Activated CD4-positive, alpha-beta T cell treated with anti-CD3 and anti-CD28 coated beads, Interleukin-2, amount 10 ng/mL, durations not matched to agents 7 days and 5 days (primary cell): ENCODE data around the gene MOV10. TPM values are rescaled to one million over a fixed set of nuclear protein-coding genes. Genes with fewer than 3 reads are reported as not detected.

ENCODE experiments used
- CTCF ChIA-PET: fragments of 350-600 bp; sonication (Branson Sonifier 250); formaldehyde crosslinking; loops from one replicate; lab custom pipeline; 2021; ENCODE audit warnings: antibody characterized with exemption; lab: Charles Lee
- POLR2A ChIA-PET: fragments of 350-600 bp; sonication (Branson Sonifier 250); formaldehyde crosslinking; loops from one replicate; lab custom pipeline; 2021; ENCODE audit warnings: antibody characterized with exemption; lab: Charles Lee
- DNase-seq: peaks from one replicate; pipeline ENCODE4 v3.0.0-alpha.2; 2020
- H3K27ac Mint-ChIP-seq: one replicate; pipeline ENCODE4 v1.8.0; 2021; ENCODE audit warnings: mild to moderate bottlenecking, moderate library complexity, mixed read lengths
- H3K27me3 Mint-ChIP-seq: one replicate; pipeline ENCODE4 v1.8.0; 2021; ENCODE audit warnings: mixed read lengths
- H3K36me3 Mint-ChIP-seq: one replicate; pipeline ENCODE4 v1.8.0; 2021; ENCODE audit warnings: low read depth, mixed read lengths
- H3K4me1 Mint-ChIP-seq: one replicate; pipeline ENCODE4 v1.8.0; 2021; ENCODE audit warnings: mixed read lengths
- H3K4me3 Mint-ChIP-seq: one replicate; pipeline ENCODE4 v1.8.0; 2021; ENCODE audit warnings: mild to moderate bottlenecking, moderate library complexity, mixed read lengths
- H3K9me3 Mint-ChIP-seq: one replicate; pipeline ENCODE4 v1.8.0; 2021; ENCODE audit warnings: mixed read lengths
- total RNA-seq, 2 experiments: library from RNA; stranded (reverse); gene quantifications; one replicate each; pipeline ENCODE4 v1.2.3, GENCODE V29; 2021

MOV10 gene
- total RNA-seq, 2 experiments from 2014 or later, result 118 to 126 TPM

DNA sequence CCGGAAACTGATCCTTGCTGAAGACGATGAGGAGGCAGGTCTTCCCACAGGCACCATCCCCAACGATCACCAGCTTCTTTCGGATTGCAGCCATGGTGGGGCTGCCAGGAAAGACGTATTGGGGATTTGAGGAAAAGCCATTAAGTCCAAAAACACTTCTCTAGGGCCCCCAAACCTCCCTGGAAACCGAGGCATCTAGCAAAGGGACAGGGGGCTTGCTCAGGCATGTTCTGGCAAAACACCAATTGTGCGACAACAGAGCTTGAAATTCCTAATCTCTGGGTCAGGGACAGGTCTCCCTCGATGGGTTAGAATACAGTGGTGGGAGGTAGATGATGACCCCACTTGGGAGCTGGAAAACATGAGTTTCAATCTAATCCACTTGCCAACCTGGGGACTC is 29.2 kb downstream of the MOV10 start:
- no peaks in the 10 kb centered on the region for H3K9me3 Mint-ChIP-seq
- ChIA-PET CTCF (interaction anchor here (0.8 to 4.2 kb wide), 2 partner anchors 14 to 51 kb away, joined by 3 to 45 read pairs; partner anchors contain the start of gene PPM1J), POLR2A (no interaction called here)
- peaks cover 14% of the 10 kb centered on the region for H3K27me3 Mint-ChIP-seq
- DNase-seq, result no peak
- H3K36me3 Mint-ChIP-seq, result peaks cover 26% of the 10 kb centered on the region
- peaks cover 74% of the 10 kb centered on the region for H3K4me1 Mint-ChIP-seq
- H3K4me3 Mint-ChIP-seq, result no peak overlapping the region
- H3K27ac Mint-ChIP-seq, result peak overlapping the region; percentile 87

DNA sequence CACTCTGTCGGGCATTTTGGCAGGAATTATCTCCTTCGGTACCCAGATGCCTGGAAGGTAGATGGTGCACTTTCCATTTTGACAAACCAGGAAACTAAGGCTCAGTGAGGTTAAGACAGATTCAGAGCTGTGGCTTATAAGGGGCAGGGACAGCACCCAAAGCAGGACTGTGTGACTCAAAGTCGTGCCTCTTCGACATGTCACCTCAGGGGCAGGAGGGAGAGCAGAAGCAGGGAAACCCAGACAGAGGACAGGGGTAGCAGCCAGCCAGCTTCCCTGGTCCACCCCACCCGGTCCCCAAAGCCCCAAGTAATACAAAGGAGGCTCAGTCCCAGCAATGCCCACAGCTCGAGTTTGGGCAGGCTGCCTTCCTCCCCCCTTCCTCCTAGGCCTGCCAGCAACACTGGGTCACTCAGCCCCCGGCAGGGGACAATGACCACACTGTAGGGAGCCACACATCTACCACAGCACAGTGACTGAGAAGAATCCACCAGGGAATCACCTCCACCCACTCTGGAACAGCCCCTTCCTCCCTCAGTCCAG is 30.0 kb downstream of the MOV10 start:
- CTCF ChIA-PET, result interaction anchor here (0.8 to 4.2 kb wide), 5 partner anchors 13 to 314 kb away, joined by 3 to 45 read pairs (median 3); partner anchors contain the start of gene PPM1J
- POLR2A ChIA-PET, result interaction anchor here (1.6 kb wide), 1 partner anchor 30 kb away, joined by 5 read pairs; the partner anchor contains the start of gene MOV10
- peak overlapping the region; percentile 71 for H3K4me3 Mint-ChIP-seq
- H3K27me3 Mint-ChIP-seq, result peaks cover 20% of the 10 kb centered on the region
- DNase-seq, result no peak
- no peaks in the 10 kb centered on the region for H3K9me3 Mint-ChIP-seq
- peaks cover 24% of the 10 kb centered on the region for H3K36me3 Mint-ChIP-seq
- H3K4me1 Mint-ChIP-seq, result peaks cover 71% of the 10 kb centered on the region
- H3K27ac Mint-ChIP-seq, result peak overlapping the region; percentile 87

DNA sequence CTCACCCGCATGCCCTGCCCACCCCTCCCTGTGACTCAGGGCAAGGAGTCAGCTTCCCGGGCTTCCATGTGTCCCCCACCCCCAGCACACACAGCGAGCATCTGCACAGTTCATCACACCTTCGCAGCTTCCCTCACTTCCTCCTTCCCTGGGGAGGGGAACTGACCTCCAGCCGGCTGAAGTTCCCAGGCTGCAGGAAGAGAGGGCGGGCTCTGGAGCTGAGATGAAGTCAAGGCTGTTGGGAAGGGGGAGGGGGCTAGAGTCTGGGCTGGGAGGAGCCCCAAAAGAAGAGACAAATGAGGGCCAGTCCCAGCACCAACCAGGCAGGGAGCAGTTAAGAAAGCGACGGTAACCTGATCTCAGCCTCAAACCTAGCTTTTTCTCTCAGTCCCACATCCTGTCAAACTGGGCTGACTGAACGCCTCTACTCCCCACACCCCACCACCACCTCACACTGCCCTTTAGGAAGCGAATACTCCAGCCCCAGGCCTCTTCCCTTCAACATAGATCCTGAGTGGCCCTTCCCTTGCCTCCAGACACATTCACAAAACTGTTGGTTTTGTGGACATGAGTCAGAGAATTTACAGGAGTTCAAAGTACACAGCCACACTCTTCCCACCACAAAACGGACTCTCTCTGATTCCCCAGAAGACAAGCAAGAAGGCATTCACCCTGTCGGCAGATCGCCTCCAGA is 30.6 kb downstream of the MOV10 start:
- ChIA-PET POLR2A (interaction anchor here (1.6 kb wide), 1 partner anchor 30 kb away, joined by 5 read pairs; the partner anchor contains the start of gene MOV10), CTCF (interaction anchor here (0.6 to 4.2 kb wide), 4 partner anchors 12 to 314 kb away, joined by 3 to 45 read pairs (median 4); partner anchors contain the start of genes MOV10 and PPM1J)
- Mint-ChIP-seq H3K4me3 (peak overlapping the region; percentile 71), H3K27ac (peak overlapping the region; percentile 87), H3K9me3 (no peaks in the 10 kb centered on the region), H3K27me3 (peaks cover 25% of the 10 kb centered on the region), H3K36me3 (peaks cover 18% of the 10 kb centered on the region), H3K4me1 (peaks cover 65% of the 10 kb centered on the region)
- DNase-seq, result peak; percentile 77

DNA sequence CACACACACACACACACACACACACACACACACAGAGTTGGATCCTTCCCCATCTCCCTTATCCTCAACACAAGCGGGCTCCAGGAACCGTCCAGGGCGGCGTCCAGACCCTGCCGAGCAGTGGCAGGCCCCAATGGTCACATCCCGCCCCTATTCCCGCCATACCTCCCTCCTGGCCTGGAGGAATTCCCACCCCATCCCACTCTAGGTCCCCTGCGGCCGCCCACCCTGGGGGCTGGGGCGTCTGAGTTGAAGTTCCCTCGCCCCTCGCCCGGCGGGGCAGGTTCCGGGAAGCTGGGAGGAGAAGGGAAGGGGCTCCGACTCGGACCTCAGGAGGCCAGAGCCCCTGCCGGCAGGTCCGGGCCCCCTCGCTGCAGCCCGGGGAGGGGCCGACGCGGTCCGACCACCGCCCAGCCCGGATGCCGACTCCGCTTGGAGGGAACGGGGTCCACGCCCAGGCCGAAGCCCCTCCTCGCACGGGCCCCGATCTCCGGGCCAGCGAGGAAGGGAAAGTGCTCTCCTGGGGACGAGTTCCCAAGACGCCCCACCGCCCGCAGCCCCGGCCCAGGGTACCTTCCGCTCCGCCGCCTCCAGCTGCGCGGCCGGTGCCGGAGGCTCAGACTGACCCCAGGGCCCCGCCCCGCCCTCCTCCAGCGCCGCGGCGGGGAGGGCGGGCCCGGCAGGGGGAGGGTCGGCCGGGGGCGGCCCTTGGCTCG is 32.2 kb downstream of the MOV10 start, which contains the start of gene RHOC:
TSS of gene RHOC (minus strand) at position 623 of the 716 bp plus-strand sequence. CDS start 3,328 bp downstream, outside the sequence.
- CTCF ChIA-PET, result interaction anchor here (1.9 kb wide), 1 partner anchor 9 kb away, joined by 5 read pairs; no protein-coding TSS in a partner anchor
- DNase-seq, result peak; percentile 40
- Mint-ChIP-seq H3K4me3 (peak within 1 kb of the TSS; percentile 77), H3K9me3 (no peaks in the 10 kb centered on the region), H3K4me1 (peaks cover 49% of the 10 kb centered on the region), H3K27me3 (peaks cover 31% of the 10 kb centered on the region), H3K27ac (peak within 1 kb of the TSS; percentile 87), H3K36me3 (peaks cover 10% of the 10 kb centered on the region)
- POLR2A ChIA-PET, result no interaction called here

DNA sequence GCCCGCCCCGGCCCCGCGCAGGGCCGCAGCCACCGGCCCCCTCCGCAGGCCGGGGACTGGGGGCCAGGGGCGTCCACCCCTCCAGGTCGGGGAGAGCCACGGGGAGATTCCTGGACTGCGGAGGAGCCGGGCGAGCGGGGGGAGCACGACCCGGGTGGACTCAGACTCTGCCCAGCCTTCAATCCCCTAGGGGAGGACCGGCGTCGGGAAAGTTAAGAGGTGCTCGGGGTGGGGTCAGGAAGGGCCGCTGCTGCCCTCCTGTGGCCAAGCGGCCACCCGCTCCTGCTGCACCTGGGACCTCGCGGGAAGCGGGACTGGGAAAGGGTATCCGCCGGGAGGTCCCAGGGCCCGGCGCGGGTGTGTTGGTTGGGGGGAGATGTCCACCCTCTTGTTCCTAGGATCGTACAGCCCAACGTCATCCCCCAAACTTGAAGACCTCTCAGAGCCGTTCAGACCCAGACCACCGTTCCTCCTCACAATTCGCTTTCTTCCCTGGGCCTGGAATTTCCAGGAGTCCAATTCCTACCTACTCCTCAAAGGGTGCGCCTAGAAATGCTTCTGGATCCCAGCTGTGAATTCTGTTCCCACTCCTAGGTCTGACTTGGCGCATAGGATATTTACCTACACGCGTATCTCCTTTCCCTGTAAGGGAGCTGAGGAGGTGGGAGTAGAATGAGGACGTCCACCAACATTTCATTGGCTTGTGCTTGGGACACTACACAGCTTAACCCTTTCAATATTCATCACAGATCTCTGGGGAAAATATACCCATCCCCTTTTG is 33.0 kb downstream of the MOV10 start:
- CTCF ChIA-PET, result interaction anchor here (0.6 to 3.4 kb wide), 9 partner anchors 8 to 325 kb away, joined by 3 to 15 read pairs (median 4); a partner anchor contains a TSS
- Mint-ChIP-seq H3K4me3 (peak overlapping the region; percentile 77), H3K27ac (peak overlapping the region; percentile 84), H3K27me3 (peaks cover 37% of the 10 kb centered on the region), H3K36me3 (peaks cover 3% of the 10 kb centered on the region), H3K4me1 (peaks cover 42% of the 10 kb centered on the region), H3K9me3 (no peaks in the 10 kb centered on the region)
- POLR2A ChIA-PET, result no interaction called here
- peak; percentile 65 for DNase-seq

DNA sequence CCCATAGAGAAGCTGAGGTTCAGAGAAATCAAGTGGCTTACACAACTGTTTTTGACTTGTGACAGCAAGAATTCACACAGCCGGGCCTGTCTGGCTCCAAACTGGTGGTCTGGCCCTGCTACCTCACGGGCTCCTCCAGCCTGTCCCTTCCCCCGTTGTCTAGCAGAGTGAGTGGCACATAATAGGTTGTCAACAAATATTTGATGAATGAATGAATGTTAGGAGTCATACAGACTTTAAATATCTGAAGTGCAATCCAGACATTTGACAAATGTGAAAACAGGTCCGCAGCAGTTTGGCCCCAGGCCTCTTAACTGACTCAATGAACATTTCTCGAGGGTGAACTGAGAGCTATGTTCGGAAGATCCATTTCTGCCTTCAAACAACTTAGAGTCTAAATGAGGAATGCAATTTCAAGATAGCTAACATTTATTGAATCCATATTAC is 33.6 kb downstream of the MOV10 start:
- H3K9me3 Mint-ChIP-seq, result no peaks in the 10 kb centered on the region
- H3K4me3 Mint-ChIP-seq, result peak overlapping the region; percentile 77
- DNase-seq, result no peak
- ChIA-PET POLR2A (no interaction called here), CTCF (interaction anchor here (0.9 to 3.4 kb wide), 8 partner anchors 8 to 317 kb away, joined by 3 to 15 read pairs (median 4); a partner anchor contains a TSS)
- H3K27ac Mint-ChIP-seq, result no peak overlapping the region
- H3K36me3 Mint-ChIP-seq, result no peaks in the 10 kb centered on the region
- H3K27me3 Mint-ChIP-seq, result peaks cover 43% of the 10 kb centered on the region
- peaks cover 39% of the 10 kb centered on the region for H3K4me1 Mint-ChIP-seq

DNA sequence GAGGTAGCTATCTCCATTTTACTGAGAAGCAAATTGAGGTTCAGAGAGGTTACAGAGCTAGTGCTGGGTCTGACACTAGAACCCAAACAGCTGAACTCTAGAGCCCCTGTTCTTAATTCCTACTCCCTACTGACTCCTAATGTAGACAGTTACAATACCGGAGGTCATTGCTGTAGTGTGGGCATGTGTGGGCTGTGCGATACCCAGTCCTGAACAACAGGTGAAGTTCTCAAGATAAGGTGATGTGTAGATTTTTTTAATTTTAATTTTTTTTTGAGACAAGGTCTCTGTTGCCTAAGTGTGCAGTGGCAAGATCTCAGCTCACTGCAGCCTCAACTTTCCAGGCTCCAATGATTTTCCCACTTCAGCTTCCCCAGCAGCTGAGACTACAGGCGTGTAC is 34.0 kb downstream of the MOV10 start:
- Mint-ChIP-seq H3K27me3 (peaks cover 48% of the 10 kb centered on the region), H3K27ac (no peak overlapping the region), H3K36me3 (no peaks in the 10 kb centered on the region), H3K4me1 (peaks cover 36% of the 10 kb centered on the region), H3K9me3 (no peaks in the 10 kb centered on the region), H3K4me3 (peak overlapping the region; percentile 77)
- POLR2A ChIA-PET, result no interaction called here
- no peak for DNase-seq
- CTCF ChIA-PET, result interaction anchor here (0.9 to 3.4 kb wide), 8 partner anchors 9 to 317 kb away, joined by 3 to 15 read pairs (median 4); a partner anchor contains a TSS

DNA sequence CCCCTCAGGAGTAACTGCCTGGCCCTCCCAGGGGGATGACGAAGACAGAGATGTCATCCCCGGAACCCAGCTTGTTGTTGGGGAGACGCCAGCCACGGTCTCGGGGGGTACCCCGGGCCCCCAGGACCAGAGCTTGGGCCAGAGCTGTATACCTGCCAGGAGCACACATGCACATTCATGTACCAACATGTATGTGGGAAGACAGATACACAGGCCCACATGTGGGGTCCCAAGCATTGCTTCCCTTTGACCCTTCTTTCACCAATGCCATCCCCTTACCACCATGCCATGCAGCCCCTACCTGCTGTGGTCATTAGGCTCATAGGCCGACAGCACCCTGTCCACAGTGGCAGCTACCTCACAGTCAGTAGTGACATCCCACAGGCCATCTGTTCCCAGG is 35.7 kb downstream of the MOV10 start:
- ChIA-PET CTCF (interaction anchor here (0.6 to 3.4 kb wide), 6 partner anchors 9 to 362 kb away, joined by 3 to 15 read pairs (median 4); partner anchors contain the start of gene LRIG2), POLR2A (no interaction called here)
- Mint-ChIP-seq H3K4me3 (no peak overlapping the region), H3K4me1 (peaks cover 31% of the 10 kb centered on the region), H3K27me3 (peaks cover 60% of the 10 kb centered on the region), H3K9me3 (no peaks in the 10 kb centered on the region), H3K36me3 (no peaks in the 10 kb centered on the region), H3K27ac (no peak overlapping the region)
- no peak for DNase-seq

DNA sequence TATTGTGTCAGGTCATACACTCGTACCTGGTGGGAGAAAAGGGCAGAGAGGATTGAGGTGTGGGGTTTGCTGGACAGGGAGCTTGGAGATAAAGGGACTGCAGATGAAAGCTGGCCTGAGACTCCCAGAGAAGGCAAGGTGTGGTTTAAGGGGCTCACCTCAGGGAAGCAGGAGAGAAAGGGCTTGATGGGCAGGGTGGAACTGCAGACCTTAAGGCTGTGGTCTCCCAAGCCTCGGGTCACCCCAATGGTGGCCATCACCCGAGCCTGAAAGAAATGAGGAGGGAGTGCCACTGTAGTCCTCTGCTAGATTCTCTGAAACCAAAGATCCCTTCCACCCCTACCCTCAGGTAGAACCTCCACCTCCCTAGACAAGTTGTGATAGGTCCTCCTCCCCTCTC is 36.1 kb downstream of the MOV10 start:
- ChIA-PET POLR2A (no interaction called here), CTCF (interaction anchor here (0.6 to 3.4 kb wide), 5 partner anchors 8 to 209 kb away, joined by 3 to 15 read pairs (median 3); a partner anchor contains a TSS)
- no peak overlapping the region for H3K27ac Mint-ChIP-seq
- no peak overlapping the region for H3K4me3 Mint-ChIP-seq
- no peaks in the 10 kb centered on the region for H3K9me3 Mint-ChIP-seq
- DNase-seq, result no peak
- peaks cover 29% of the 10 kb centered on the region for H3K4me1 Mint-ChIP-seq
- H3K36me3 Mint-ChIP-seq, result no peaks in the 10 kb centered on the region
- H3K27me3 Mint-ChIP-seq, result peaks cover 60% of the 10 kb centered on the region

DNA sequence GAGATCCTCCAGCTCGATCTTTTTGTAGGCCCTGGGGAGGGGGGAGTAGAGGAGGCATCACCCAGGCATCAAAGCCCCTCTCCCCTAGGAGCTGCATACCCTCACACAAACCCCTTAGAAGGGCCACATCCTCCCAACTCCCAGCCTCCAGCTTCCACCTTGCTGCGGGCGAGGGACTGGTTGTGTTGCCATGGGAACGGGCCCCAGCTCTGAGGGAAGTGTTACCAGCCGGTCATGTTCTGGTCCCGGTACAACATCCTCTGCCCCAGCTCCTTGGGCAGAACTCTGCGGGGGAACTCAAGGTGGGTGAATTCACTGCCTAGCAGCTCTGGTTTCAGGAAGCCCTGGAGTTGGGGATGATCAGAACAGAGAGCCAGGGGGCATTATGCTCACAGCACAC is 36.6 kb downstream of the MOV10 start:
- Mint-ChIP-seq H3K27ac (no peak overlapping the region), H3K27me3 (peaks cover 60% of the 10 kb centered on the region), H3K36me3 (no peaks in the 10 kb centered on the region), H3K4me3 (no peak overlapping the region), H3K9me3 (no peaks in the 10 kb centered on the region), H3K4me1 (peaks cover 29% of the 10 kb centered on the region)
- CTCF ChIA-PET, result interaction anchor here (0.7 to 3.4 kb wide), 4 partner anchors 8 to 209 kb away, joined by 3 to 15 read pairs (median 4); a partner anchor contains a TSS
- no peak for DNase-seq
- POLR2A ChIA-PET, result no interaction called here

DNA sequence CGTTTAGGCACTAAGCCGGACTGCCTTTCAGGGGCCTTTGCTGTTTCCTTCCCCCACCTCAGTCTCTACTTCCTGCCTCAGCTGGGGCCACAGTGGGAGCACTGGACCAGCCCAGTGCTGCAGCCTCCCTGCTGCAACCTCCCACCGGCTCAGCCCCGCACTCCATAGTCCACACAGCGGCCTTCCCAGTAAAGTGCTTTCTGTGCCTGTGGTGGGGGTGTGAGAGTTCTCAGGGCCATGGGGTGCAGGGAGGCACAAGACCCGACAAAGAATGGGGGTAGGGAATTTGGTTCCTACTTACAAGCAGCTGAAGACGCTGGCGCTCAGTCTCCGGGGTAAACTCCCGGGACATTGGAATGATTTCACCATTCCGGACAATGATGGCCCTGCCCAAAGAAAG is 37.2 kb downstream of the MOV10 start:
- Mint-ChIP-seq H3K36me3 (no peaks in the 10 kb centered on the region), H3K4me1 (peaks cover 30% of the 10 kb centered on the region), H3K27me3 (peaks cover 60% of the 10 kb centered on the region), H3K4me3 (no peak overlapping the region), H3K9me3 (no peaks in the 10 kb centered on the region), H3K27ac (no peak overlapping the region)
- no peak for DNase-seq
- ChIA-PET POLR2A (no interaction called here), CTCF (interaction anchor here (0.9 to 1.0 kb wide), 2 partner anchors 22 to 210 kb away, joined by 3 to 5 read pairs; no protein-coding TSS in a partner anchor)
